Stimulated activated CD4-positive, alpha-beta T cell treated with anti-CD3 and anti-CD28 coated beads, Interleukin-12 subunit alpha, Interleukin-12 subunit beta, amount 100 ng/mL, for 24 hours (primary cell): ENCODE data around the gene CDHR2.
"Not testable (repeated sequence)": the region's sequence is repeated elsewhere in the genome, so short reads cannot be mapped to it uniquely, and the experiment has no call there.

Experiments used
- DNase-seq, 2 experiments: peaks; one replicate each; pipeline ENCODE4 v3.0.0-alpha.2; 2020; ENCODE audit warnings: low read depth in 2 of 2

CDHR2 gene

DNA sequence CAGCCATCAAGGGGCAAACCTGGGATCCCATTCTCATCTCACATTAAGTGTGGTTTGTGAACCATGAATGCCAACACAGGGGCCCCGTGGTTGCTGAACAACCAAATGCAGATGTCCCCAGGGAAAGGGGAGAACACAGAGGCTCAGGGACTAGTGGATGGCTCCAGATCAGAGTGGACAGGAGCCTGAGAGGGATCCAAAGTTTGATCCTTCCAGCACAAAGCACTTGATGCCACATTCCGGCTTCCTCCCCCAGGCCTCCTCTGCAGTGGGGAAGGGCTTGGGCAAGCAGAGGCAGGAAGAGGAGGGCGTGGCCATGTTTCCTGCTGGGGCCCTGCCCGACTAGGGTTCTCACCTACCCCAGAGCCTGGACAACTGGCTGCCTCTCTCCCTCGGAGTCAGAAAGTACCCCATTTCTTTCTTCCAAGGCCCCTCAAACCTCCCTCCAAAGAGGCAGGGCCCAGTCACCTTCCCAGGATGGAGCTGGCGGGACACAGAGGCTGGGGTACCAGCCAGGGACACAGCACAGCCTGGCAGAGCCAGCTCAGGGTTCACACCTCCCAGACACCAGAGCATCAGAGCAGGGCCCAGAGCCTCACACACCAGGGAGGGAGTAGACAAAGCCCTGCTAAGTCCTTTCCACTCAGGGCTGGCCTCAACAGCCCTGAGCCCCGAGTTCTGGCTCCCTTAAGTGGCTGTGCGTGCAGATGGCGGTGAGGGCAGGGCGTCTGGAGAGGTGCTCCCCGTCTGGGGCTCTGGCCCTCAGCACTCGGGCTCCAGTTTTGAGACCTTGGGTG is 7.6 kb upstream of the CDHR2 start:
- peak in 1 of 2 experiments; percentile 71 for DNase-seq

DNA sequence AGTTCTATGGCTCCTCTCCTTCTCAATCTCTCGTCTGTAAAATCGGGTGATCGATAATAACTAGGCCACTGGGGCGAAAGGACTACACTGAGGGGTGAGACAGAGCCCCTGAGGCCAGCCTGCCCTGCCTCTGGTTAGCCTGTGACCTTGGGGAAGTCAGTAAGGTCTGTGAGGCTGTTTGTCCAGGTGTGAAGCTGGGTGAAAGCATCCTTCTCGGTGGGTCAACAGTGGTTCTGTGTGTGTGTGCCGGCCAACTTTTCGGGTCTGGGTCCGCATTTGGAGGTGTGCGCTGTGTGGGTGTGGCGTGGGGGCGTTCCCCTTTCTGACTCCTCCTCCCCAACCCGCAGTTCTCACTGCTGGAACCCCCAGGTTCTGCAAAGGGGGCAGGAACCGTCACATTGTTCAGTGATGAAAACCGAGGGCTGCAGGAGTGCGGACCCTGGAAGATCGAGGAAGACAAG is 7.0 kb upstream of the CDHR2 start:
- DNase-seq: peak in 1 of 2 experiments; percentile 74

DNA sequence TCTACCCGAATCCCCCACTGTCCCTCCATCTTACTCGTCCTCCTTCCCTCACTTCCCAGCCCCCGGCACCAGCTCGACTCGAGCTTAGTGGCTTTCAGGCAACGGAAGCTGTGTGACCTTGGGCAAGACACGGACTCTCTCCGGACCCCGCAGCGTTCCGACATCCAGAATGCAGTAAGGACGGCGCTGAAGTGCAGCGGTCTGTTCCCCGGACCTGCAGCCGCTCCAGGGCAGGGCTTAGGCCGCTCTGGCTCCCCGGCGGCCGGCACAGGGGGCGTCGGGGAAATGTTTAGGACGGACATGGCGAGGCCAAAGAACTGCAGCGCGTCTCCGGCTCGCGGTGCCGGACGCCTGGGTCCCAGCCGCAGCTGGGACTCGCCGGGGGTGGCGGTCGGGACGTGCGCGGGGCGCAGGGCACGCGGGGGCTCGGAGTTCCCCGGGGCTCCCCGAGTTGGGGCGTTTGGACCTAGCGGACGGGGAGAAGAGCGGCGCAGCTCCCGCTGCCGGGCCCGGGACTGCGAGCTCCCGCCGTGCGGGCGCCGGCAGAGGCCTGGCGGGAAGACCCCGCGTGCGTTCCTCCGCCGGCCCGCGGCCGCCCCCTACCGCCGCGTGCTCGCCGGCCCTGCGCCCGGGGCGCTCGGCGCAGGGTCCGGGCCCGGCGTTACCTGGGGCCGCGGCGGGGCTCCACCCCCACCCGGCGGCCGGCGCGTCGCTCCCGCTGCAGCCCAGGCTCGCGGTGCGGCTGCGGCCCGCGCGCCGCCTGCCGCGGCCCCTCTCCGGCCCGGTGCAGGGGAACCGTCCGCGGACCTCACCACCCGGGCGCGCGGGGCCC is 6.3 kb upstream of the CDHR2 start:
- no peak for DNase-seq

DNA sequence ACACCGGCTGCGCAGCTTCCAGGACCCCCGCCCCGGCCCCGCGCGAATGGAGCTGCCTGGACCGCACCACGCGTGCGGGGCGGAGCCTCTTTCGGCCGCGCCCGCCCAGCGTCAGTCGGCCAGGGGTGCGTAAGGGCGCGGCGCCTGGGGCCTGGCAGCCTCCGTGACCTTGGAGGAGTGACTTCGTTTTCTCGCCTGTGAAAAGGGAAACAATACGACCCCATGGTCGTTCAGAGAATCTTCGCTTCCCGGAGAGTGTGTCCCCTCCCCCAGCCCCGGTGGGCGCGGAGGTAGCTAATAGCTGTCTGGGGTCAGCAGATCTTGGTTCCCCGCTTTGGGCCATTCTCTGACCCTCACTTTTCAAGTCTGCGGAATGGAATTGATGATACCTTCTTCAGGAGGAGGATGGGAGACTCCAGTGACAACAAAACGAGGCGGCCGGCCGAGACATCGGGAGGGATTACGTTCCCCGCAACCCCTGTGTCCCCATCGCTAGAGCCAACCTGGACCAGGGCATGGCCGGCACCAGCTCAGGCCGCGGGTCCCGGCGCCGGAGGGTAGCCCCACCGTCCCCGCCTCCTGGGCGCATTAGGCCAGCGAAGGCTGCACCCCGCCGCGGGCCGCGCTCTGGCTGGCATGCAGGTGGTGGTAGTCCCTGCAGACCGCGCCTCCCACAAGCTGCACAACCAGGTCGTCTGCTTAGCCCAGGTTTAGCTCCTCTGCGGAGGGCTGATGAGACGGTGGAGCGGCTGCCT is 5.5 kb upstream of the CDHR2 start:
- peak in 1 of 2 experiments; percentile 71 for DNase-seq

DNA sequence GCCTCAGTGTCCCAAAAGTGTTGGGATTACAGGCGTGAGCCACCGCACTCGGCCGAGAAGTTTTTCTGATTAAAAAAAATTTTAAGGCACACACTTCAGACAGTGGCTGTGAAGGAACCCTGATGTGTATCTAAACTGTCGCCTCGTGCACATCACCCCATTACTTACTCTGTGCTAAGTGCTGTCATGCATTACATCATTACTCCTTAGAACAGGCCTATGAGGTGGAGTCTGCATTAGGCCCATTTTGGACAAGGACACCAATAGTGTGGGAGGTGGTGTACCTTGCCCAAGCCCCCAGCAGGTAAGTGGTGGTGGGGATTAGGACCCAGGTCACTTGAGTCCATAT is 3.8 kb upstream of the CDHR2 start:
- DNase-seq: no peak

DNA sequence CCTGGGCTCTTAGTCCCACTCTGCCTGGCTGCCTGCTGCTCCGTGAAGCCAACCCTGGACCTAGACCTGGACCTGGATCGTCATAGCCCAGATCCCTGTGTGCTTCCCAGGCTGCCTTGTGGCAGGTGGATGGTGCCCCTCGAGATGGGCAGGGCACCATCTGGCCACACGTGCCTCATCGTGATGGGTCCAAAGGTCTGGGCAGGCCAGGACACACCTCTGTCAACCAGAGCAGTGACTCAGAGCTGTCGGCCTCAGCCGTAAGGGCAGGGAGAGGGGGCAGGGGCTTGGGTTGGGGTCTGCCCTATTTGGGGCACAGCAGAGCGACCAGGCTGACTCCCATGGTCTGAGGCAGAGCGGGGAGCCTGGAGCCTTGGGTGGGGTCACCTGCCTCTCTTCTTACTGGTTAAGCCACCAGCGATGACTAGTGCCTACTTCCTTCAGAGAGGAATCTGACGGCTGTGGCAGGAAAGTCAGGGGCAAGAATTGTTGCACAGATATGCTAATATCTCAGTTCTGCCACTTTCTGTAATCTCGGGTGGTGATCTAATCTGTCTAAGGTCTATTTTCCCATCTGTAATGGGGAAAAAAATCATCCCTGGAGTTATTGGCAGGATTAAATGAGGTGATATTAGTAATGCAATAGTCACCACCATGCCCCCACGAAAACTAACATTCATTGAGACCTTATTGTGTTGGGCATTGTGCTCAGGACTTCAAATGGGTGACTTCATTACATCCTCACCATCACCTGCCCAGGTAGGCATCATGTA is 3.2 kb upstream of the CDHR2 start:
- no peak for DNase-seq

DNA sequence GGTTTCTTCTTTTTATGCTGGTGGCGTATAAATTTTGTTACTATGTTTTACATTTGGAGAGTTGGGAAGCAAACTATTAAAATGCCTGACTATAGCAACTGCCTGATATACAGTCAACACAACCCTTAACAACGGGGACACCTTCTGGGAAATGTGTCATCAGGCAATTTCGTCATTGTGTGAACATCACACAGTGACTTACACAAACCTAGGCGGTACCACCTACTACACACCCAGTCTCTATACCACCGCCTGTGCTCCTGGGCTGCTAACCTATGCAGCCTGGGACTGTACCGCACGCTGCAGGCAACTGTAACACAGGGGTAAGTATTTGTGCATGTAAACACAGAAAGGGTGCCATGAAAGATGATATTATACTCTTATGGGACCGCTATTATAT is 1.3 kb upstream of the CDHR2 start:
- DNase-seq: no peak

DNA sequence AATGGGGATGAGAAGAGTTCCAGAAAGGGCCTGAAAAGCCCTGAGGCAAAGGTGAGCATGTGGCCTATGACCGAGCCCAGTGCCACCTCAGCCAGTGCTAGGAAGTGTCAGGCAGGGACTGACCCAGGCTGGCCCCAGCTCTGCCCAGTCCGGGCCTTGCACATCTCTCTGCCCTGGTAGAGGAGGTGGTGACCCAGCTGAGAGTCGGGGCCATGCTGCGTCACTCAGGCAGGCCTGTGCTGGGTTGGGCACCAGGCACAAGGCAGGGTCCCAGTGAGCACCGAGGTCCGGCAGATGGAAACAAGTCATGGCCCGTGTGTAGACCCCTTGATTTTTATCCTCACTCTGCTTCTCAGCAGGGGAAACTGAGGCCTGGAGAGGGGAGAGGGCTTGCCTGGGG is 729 bp downstream of the CDHR2 start:
- no peak for DNase-seq

DNA sequence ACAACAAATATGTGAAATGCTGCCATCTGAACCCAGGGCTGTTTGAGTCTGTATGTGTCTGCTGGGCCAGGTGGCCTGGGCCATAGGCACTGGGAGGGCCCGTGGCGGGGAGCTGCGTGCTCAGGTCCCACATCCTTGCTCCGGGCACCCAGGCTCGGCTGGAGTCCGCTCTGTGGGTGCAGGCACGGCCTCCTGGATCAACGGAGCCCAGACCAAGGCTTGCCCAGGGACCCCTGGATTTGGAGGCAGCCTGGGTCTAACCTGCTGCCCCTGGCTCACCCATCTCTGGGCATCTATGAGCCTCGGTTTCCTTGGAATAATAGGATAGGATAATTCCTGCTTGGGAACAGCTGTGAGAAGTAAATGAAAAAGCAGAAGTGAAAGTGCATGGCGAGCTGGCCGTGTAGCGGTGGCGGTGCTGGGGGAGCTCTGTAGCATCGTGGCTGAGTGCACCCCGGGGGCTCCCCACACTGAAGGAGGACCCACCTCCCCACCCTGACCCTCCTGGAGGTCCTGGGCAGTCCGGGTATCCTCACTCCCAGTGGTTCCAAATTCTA is 1.2 kb downstream of the CDHR2 start:
- DNase-seq: no peak

DNA sequence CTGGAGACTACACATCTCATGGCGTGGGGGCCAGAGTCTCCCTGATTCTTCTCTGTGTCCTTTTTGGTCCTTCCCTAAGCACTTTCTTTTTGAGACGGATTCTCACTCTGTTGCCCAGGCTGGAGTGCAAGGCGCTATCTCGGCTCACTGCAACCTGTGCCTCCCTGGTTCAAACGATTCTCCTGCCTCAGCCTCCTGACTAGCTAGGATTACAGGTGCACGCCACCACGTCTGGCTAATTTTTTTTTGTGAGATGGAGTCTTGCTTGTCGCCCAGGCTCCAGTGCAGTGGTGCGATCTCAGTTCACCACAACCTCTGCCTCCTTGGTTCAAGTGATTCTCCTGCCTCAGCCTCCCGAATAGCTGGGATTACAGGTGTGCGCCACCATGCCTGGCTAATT is 1.8 kb downstream of the CDHR2 start:
- not testable (repeated sequence) for DNase-seq

DNA sequence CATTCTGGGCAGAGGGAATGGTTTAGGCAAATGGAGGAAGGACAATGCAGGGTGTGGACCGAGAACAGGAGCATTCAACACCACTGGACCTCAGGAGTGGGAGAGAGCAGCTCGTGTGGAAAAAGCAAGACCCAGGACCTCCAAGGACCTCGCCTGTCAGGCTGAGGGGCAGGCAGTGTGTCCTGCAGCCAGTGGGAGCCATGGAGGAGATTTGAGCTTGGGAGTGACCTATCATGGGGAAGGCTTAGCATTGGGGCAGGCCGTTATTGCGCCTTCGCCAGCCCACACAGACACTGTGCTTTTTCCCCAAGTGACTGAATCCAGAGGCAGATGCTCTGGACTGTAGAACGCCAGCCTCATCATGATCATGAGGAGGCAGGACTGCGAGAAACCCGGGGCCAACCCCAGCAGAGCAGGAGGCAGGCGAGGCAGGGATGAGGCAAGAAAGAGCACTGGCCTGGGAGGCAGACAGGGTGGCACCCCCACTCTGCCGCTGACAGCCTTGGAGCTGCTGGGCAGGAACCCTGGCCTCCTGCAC is 3.3 kb downstream of the CDHR2 start:
- DNase-seq: no peak

DNA sequence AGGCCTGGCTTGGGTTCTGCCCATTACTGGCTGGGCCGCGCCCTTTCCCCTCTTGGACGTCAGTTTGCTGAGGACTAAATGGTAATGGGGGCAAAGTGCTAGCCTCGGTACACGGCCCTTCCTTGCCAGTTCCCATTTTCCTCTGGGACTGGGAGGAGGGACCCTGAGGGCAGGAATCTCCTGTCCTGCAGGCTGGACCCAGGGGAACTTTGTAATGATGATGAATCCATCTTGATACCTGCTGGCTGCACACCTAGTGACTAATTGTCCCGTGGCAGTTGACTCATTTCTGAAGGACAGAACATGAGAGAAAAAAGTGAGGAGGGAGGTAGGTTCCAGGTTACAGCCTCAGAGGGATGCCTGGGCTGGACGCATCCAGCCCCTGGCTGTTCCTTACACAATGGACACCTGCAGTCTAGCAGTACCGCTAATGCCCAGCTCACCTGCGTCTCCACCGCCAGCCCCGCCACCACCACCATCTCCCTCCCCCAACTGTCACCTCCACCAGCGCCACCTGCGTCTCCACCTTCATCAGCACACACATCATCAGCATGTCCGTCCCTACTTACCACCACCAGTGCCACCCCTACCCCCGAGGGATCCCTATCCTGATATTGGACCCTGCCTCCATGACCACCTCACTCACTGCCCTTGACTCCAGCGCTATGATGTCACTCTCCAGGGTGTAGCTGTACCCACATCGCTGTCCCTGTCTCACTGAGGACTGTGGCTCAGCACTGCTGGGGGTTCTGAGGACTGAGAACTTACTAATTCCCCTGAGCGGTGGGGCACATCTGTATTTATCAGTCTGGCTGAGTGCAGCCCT is 4.3 kb downstream of the CDHR2 start:
- no peak for DNase-seq

DNA sequence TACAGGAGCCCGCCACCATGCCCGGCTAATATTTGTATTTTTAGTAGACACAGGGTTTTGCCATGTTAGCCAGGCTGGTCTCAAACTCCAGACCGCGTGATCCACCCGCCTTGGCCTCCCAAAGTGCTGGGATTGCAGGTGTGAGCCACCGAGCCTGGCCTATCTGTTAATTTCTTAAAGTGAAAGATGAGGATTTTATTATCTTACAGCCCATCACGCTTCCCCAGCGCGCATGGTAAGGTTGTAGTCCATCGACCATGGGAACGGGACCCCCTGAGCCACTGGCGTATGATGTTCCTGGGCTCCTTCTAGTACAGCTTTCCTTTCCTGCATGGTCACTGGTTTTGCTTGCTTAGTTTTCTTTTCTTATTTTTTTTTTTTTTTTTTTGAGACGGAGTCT is 8.7 kb downstream of the CDHR2 start:
- no peak for DNase-seq

DNA sequence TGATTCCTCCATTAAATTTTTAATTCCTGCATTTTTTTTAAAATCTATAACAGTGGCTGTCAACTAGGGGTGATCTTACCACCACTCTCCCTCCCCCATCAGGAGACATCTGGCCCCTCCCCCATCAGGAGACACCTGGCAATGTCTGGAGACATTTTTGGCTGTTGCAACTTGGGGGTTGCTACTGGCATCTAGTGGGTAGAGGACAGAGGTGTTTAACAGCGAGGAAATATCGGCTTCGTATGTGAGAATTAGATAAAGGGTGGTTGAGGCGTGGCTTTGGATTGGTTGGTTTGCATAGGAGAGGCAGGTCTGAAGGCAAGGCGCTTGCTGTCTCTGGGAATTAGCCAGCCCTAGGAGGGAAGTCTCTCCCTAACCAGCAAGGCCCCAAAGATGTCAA is 10.5 kb downstream of the CDHR2 start:
- no peak for DNase-seq

DNA sequence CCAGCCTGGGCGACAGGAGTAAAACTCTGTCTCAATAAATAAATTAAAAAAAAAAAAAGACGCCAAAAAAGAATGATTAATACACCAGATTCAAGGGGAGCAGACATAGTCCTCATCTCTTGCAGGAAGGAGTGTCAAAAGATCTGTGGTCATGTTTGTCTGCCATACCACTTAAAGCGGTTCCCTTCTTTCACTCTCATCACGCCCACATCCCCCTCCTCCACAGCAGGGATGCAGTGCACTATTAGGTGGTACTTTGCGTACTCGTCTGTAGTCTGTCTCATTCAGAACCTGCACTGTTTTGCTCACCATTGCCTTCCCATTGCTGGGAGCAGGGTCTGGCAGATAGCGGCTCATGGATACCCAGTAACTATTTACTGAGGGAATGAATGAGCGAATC is 11.2 kb downstream of the CDHR2 start:
- DNase-seq: peak in 1 of 2 experiments; percentile 16

DNA sequence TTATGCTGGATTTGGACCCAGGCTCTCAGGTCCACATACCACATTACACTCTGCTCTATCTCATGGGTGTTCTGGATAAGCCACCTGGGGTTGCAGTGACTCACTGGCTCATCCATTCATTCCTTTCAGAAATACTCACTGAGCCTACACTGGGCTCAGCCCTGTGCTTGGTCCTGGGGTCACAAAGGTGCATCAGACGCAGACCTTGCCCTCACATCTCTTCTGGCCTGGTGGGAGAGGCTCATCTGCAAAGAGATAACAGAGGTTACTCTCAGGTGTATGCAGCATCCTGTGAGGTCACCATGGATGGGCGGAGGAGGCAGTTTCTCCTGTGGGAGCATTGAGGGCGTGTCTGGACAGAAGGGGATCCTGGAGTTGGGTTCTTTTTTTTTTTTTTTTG is 12.1 kb downstream of the CDHR2 start:
- DNase-seq: no peak

DNA sequence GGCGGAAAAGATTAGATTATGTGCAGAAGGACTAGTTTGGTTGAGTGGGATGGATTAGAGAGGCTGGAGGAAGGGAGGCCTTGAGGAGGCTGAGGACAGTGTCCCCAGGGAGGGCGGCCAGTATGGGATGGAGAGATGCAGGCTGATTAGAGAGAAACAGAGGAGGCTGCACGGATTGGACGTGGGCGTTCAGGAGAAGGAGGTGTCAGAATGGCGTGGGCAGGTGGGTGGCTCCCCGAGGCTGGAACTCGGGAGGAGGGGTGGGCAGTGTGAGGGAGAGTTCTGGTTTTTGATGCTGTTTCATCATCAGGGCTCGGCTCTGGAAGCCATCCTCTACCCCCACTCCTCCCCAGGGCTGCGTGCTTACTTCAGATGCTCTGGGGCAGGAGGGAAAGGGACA is 13.0 kb downstream of the CDHR2 start:
- no peak for DNase-seq

DNA sequence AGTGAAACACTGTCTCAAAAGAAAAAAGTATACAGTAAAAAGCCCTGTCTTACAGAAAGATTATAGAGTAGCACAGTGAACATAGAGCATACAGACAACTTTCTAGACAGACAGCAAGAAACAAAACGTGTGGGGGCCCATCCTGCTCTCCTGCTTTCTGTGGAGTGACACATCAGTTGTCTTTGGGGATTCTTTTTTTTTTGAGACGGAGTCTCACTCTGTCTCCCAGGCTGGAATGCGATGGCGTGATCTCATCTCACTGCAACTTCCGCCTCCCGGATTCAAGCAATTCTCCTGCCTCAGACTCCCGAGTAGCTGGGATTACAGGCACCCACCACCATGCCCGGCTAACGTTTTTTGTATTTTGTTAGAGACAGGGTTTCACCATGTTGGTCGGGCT is 14.9 kb downstream of the CDHR2 start:
- no peak for DNase-seq

DNA sequence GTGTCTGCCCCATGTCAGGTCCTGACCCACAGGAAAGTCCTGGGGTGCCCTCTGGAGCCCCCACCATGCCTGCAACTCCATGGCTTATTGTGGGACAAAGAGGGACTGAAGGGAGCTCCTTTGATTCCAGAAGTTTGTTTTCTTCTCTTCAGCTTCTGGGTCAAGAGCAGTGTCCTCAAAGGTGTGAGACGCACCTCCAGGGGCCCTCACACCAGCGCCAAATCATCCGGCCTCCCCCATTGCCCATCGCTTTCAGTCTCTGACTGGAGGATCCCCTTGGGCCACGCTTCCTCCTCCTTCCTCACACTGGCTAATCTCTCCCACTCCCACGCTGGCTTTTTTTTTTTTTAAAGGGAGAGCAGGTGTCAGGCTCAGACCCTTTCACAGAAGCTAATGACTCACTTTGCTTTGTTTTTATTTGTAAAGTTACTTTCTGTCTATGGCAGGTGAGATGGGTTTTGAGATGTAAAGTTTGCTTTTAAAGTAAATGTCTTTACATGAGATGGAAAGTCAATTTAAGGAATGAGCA is 16.7 kb downstream of the CDHR2 start:
- no peak for DNase-seq

DNA sequence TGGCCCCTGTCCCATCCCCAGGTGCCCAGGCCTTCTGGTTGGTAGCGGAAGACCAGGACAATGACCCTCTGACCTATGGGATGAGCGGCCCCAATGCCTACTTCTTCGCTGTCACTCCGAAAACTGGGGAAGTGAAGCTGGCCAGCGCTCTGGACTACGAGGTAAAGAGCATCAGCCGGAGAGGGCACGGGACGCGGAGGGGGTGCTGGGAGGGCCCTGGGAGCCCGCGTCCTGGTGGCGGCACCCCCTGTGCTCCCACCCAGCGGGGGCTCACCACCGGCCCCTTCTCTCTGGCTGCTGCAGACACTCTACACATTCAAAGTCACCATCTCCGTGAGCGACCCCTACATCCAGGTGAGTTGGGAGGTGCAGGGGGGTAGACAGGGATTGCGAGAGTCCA is 19.5 kb downstream of the CDHR2 start:
- DNase-seq: no peak
